HG03378 (cell line): ENCODE measurements around the gene NEFH.

Experiments used
- ATAC-seq: cut with Tn5 transposase; IDR thresholded peaks from one replicate; pipeline ENCODE4 v1.9.1; 2021; ENCODE audit warnings: mild to moderate bottlenecking, moderate library complexity; ENCODE audit not compliant: unreplicated experiment

NEFH gene

DNA sequence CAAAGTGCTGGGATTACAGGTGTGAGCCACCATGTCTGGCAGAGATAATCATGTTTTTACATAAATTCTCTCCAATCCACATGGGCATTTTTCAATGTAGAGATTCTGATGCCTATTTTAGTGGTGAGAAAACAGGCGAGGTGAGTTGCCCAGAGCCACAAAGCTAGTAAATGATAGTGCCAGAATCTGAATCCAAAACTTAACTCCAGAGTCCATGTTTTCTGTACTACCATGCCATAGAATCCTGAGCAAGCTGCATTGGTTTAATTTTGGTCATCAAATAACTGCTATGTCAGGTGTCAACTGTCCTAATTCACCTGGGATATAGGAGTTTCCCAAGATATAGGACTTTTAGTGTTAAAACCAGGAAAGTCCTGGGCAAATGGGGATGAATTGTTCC lies 13.6 kb downstream of the NEFH start:
- no peak for ATAC-seq

DNA sequence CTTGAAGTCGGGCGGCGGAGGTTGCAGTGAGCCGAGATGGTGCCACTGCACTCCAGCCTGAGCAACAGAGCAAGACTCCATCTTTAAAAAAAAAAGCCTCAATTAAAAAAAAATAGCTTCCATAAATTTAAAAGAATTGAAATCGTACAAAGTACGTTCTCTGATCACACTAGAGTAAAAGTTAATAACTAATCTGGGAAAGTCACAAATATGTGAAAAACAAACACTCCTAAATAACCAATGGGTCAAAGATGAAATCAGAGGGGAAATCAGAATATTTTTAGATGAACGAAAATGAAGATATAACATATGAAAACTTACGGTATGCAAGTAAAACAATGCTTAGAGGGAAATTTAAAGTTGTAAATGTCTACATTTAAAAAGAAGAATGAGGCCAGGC lies 19.8 kb downstream of the NEFH start:
- ATAC-seq = no peak

DNA sequence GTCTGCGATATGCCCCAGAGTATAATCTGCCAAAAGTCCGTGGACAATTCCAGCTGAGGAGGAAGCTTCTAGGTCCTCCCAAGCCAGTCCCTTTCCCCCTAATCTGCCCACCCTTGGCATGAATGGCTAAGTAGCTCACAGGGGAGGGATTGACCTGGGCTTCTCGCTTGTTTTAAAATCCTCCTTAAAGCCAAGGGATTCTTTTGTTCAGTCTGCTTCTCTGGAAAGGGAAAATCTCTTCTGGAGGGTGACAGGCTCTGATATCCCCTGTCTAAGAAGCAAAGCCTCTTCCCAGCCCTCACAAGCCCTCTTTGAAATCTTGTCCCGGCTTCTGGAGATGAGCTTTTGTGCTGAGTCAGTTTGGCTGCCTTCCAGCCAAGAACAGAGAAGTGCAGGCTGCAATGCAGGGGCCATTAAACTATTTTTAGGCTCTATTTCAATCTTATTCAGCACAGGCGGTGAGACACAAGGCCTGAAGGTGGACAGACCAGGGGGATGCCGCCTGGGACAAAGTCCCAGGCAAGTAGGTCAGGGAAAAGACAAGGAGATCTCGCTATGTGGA lies 23.9 kb downstream of the NEFH start:
- ATAC-seq = no peak

DNA sequence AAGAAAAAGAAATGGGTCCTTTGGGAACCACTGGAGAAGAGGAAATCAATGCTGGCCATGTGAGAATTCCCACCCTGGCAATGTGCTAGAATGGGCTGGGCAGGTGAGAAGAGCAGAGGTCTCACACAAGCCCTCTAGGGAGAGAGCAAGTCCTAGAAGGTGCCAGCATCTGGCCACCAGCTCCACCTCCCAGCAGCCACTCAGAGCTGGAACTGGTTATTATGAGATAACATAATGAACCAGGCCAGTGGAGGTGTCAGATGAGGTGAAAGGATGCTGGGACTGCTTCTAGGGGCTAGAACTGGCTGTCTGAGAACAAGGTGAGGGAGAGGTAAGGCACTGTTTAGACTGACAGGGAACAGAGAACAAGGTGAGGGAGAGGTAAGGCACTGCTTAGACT lies 29.3 kb downstream of the NEFH start:
- ATAC-seq = no peak

DNA sequence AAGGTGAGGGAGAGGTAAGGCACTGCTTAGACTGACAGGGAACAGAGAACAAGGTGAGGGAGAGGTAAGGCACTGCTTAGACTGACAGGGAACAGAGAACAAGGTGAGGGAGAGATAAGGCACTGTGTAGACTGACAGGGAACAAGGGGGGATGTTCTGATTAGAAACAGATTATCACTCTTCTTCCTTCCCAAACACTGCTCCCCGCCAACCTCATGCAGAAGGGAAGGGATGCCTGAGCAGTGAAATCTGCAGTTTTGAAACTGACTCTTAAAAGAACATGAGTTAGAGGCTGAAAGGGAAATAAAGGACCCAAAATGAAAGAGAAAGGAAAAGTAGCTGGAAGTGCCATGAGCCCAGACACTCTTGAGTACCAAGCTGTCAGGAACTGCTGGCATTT lies 29.8 kb downstream of the NEFH start:
- no peak for ATAC-seq

DNA sequence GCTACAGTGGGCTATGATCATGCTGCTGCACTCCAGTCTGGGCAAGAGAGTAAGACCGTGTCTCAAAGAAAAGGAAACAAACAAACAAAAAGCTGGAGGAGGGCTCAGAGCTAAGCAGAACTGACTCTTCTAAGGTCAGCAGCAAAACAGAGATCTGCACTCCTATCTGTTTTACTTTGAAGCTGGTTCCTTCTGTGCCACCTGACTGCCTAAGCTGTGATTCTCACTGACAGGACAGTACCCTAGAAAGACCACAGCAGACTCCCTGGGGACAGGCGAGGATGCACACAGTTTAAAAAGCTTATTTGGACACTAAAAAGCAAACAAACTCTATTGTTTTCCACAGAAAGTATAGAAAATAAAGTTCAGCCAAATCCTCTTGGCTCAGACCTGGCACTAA lies 30.5 kb downstream of the NEFH start:
- no peak for ATAC-seq

DNA sequence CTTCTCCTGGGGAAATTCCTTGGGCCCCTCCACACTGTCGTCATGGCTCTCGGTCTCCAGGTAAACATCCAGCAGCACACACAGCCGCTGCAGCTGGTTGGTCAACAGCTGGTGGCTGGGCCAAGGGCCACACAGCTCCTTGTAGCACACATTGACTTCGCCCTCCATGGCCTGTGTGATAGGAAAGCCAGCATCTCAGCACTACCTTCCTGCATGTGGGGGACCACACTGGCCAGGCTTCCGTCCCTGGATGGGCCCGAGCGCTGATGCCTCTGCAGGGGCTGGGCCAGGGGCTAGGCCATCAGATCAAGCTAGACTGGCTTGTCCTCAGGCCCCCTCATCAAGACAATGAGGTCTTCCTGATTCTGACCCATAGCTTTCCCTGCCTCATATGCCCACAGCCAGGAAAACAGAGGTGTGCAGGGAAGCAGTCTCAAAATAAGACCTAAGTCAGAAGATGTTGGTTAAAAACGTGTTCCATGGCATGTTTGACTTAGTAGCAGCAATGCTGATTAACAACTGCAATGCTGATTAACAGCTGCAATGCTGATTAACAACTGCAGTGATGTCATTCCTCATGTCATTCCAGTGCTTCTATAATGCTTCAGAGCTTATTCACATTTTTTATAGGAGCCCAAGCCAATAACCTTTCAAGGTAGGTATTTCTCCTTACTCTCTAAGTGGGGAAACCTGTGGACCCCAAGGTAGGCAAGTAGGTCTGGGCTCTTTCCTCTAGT lies 31.3 kb downstream of the NEFH start:
- ATAC-seq = no peak

DNA sequence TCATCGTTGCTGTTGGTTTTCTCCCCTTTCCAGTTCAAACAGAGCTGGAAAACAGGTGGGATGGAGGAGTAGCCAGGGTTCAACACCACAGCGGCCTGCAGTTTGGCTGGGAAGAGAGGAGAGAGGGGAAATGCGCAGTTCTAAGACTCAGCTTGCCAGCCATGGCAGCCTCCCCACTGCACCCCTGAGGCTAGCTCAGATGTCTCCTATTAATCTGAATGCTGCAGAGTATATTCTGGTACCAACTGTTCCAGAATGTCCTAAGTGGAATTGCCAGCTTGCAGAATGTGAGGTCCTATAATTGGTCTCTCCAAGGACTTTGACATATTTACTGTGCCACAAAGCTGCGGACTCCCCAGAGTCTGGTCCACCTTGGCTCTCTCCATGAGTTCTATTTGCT lies 32.0 kb downstream of the NEFH start:
- no peak for ATAC-seq

DNA sequence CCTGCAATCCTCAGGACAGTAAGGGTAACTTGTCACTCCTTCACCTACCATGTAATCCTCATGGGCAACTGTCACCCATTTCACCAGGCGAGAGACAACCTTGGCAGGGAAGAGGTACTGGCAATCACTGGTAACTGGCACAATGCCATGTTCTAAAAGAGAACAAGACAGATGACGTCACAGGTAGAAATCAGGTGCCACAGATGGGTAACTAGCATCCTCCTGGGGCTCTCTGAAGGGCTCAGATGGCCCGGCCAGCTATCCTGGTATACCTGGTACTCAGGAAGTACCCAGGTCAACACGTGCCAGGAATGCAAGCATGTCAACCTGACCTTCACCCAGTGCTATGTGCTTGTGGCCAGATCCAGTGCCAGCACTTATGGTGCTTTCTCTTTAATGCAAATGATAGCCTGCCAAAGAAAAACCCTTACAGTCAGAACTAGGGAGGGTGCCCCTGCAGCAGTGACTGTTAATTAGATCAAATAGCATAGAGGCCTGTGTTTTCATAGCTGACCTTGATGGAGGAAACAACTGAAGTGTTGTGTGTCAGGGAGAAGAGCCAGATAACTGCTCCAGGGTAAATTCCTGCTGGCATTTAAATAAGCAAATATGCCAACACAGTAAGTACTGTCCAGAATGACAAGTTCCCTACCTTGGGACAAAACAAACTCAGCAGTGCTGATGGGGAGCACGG lies 37.3 kb downstream of the NEFH start:
- no peak for ATAC-seq

DNA sequence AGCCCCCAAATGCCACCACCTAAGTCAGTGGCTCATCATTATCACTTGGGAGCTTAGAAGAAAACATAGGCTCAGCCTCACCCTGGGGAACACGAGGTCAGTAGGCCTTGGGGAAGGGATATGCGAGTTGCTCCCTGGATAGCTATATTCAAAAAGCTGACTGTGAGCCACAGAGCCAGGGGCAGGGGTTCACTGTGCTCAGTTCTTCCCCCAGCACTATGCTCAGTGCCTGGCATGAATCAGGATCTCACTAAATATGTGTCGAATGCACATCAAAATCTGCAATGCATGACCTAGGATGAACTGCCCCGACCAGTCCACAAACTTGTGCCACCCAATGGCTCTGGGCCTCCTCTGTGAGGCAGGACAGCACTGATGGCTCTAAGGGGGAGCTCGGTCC lies 38.4 kb downstream of the NEFH start:
- ATAC-seq = no peak

DNA sequence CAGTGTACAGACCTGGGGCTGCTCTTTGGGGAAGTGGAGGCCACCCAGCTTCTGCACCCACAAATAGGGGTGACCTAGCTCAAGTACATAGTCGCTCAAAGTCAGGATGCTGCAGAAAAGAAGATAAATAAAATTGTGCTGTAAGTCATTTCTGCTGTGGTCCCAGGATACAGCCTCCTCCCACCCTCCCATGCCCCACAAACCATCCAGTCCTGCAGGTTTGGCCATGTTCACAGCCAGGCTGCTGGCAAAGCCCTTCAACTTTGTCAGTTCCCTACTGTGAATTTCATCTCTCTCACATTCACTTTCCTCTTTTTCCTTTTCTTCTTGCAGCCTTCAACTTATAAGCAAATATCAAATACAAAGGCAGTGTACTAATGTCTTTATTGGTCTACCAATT lies 40.0 kb downstream of the NEFH start:
- ATAC-seq = no peak

DNA sequence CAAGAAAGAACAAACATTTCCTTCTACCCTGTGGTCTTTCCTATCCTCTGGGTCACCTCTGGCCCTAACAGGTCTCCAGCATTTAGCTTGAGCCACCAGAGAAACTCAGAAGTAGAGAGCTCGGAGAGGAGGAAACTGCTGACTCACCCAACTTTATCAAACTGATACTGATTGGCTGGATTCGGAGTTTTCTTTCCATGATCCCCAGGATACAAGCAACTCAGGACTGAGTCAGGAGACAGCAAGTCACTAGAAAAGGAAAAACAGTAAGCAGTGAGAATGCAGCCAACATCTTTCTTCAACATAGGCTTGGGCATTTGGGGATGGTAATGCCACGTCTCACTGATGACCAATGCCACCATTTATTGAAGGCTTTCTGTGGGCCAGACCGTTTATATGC lies 40.8 kb downstream of the NEFH start:
- no peak for ATAC-seq

DNA sequence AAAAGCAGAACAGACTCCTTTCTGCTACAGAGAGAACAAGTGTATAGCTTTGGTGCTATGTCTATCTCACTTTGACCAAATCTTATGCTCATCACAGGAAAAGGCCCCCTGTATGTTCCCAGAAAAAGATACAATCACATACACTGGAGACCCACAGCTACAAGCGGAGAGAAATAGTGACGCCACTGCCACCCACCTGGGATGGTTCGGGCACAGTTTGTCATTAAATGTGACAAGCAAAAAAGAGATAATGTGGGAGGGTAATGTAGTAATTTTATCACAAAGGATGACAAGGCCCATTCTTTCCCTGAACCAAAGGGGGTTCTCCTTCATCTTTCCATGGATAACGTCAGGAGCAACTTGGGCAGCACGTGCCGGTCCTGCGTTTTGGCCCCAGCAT lies 41.5 kb downstream of the NEFH start:
- no peak for ATAC-seq

DNA sequence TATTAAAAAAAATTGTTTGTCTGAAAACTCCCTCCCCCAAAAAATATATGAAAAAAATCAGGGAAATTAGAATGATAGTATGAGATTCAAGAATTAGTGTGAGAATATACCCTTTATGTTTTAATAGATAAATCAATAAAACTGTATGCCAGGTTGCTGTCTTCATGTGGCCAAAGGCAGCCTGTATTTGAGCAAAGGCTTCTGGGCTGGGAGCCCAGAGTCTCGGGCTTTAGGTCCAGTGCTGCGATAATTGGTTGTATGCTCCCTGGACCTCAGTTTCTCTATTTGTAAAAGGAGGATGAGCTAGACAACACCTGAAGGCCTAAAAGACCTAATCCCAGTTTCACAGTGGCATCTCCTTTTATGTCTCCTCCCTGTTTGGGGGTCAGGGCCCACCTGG lies 43.7 kb downstream of the NEFH start:
- ATAC-seq = no peak

DNA sequence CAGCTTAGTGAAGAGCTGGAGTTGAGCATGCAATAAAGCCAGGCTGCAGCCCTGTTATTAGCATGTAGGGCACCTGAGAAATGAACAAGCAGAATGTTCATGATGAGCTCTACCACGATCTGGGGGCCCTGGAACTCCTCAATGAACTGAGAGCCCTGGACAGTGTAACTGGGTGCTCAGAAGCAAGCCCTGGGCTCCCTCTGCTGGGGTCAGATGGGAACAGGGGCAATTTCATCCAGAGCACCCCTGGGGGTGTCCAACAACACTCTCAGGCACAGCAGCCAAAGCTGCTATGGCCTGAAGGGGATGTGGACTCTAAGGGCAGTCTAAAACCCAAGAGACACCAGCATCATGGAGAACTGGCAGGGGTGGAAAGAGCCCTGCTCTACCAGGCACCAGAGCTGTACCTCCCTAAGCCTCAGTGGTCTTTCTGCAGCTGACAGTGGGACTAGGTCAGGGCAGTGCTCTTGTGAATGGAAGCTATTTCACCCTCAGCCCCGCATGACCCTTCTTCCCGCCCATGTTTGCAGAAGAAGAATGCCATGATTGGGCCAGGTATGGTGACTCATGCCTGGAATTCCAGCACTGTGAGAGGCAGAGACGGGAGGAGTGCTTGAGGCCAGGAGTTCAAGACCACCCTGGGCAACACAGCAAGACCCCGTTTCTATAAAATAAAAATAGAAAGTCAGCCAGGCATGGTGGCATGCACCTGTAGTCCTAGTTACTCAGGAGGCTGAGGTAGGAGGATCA lies 44.6 kb downstream of the NEFH start:
- ATAC-seq = no peak

DNA sequence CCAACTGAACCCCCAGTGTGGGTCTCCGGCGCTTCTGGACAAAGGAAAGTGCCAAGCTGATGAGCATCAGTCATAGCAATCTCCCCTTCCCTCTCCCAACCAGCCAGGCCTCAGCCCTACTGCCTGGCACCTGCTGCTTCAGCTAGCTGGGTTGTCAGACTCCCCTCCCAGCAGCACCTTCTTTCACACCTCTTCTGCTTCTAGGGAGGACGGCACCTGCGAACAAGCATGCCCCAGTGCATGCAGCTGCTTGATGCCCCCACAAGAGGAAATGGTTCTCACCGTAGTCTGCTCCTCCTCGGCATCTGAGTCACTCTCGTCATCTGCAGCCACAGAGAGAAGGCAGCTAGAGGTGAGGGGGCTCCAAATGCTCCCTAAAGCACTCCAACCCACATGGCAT lies 48.1 kb downstream of the NEFH start:
- no peak for ATAC-seq

DNA sequence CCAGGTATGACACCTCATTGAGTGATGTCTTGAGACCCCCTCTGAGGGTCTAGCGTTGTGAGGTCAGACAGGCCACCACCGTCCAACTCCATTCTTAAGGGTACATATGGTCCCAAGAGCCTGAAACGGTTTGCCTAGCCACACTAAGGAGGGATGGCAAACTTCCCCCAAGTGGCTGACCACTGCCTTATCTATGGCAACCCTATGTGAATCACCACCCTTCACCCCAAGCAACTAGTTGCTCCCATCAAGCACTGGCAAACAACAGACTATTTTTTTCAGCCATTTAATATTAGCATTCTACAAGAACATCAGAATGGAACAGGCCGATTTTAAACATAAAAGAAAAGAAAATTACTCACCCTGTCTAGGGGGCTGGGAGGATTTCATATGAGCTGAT lies 50.7 kb downstream of the NEFH start:
- no peak for ATAC-seq

DNA sequence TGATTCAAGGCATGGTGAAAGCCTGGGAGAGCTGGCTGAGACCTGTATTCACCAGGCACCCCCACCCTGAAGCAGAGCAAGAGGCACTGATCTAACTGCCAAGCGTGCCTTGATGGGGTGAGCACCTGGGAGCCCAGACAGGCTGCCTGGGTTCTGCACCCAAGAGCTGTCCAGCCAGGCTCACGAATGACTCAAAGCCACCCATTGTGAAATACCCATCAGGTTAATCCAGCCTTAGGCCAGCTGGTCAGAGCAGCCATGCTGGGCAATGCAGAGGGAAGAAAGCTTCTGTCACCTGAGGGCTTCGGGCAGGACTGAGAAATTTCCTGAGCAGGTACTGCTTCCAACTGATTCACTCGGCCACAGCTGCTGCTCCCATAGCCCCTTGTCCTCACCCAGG lies 51.4 kb downstream of the NEFH start:
- no peak for ATAC-seq

DNA sequence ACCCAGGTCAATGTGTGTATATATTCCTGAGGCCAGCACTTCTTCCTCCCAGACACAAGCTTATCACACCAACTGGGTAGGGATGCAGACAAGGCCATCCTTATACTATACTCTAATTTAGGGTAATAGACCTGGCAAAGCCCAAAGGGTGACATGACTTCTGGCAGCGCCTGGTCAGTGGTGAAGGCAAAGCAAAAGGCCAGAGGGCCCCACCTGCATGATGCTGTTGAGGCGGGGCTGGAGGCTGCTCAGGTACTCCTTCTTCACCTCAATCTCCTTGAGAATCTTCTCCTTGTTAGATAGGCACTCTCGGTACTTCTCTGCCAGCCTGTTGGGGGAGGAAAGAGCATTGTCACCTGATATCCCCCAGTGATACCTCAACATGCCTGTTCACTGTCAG lies 56.4 kb downstream of the NEFH start:
- no peak for ATAC-seq

DNA sequence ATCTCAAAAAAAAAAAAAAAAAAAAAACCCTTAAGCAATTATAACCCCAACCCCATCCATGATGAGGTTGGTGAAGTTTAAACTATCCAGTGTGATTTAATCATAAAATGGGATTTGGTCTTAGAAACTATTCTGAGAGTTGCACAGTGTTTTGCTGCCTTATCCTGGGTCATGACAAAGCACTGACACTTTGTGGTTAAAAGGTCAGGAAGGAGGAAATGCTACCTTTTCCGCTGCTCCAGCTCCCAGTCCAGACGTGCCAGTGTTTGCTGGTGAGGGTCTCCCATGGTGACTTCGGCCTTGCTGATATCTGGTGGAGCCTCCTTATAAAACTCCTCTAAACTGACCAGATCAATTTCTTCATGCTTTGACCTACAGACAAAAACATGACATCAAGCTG lies 59.1 kb downstream of the NEFH start:
- no peak for ATAC-seq
